ENCODE results near the gene ADGRL1.

- TF ChIP-seq POLR2A (IDR thresholded peaks at IDR 0.05), result no peak
- TF ChIP-seq CTCF (IDR thresholded peaks at IDR 0.05), result no peak
Measured at GRCh38 chr19:14158276-14159023, 47.5 kb downstream of the ADGRL1 start.

Measured in stomach (tissue), 4 donors.